ENCODE measurements around the gene KAZN.
A peak's percentile ranks its signal among the peaks of the same experiment; 100 is the strongest.
"Not testable (repeated sequence)": the region's sequence is repeated elsewhere in the genome, so short reads cannot be mapped to it uniquely, and the experiment has no call there.

Gene KAZN

GRCh38 chr1:15022048-15022447 is 423.6 kb downstream of the KAZN start:
- no peak for DNase-seq

- DNase-seq = no peak
Measured at GRCh38 chr1:15023205-15023604, 424.7 kb downstream of the KAZN start.

GRCh38 chr1:15023976-15024375 is 425.5 kb downstream of the KAZN start:
- no peak for DNase-seq

DNA sequence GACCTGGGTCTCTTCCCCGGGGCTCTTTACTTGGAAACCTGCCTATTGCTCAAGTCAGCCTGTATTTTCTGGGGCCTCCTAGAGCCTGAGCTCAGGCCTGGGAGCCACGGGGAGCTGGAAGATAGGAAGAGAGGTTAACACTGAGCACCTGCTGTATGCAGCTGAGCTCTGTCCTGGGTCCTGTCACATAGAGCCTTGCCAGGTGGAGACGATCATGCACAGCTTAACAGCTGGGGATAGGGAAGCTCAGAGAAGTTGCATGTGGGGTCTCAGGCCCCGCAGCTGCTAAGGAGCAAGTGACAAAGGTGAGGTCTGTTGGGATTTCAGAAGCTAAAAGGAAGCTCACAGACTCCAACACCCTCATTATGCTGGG is 427.6 kb downstream of the KAZN start:
- DNase-seq = no peak

DNA sequence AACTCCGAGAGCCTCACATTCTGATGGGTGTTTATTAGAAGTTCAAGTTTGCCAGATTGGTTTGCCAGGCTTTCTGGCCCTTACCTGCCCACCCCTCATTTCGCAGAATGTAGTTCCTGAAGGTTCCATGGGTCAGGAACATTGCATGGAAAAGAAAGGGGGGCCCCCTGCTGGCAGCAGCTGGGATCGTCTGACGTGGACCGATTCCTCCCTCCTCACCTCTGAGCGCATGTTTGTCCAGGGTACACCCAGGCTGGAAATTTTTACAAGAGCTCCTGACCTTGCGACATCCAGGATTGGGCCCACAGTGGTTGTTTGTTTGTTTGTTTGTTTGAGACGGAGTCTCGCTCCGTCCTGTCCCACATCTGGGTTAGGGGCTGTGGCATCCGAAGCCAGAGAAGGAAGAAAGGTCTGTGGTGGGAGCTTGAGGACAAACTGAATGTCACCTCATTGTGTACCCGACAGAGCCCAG is 429.1 kb downstream of the KAZN start:
- no peak for DNase-seq

GRCh38 chr1:15028102-15028501 is 429.6 kb downstream of the KAZN start:
- no peak for DNase-seq

GRCh38 chr1:15028616-15029015 is 430.1 kb downstream of the KAZN start:
- no peak for DNase-seq

- no peak for DNase-seq
Measured at GRCh38 chr1:15029036-15029435, 430.6 kb downstream of the KAZN start.

GRCh38 chr1:15029786-15030185 is 431.3 kb downstream of the KAZN start:
- no peak for DNase-seq

DNA sequence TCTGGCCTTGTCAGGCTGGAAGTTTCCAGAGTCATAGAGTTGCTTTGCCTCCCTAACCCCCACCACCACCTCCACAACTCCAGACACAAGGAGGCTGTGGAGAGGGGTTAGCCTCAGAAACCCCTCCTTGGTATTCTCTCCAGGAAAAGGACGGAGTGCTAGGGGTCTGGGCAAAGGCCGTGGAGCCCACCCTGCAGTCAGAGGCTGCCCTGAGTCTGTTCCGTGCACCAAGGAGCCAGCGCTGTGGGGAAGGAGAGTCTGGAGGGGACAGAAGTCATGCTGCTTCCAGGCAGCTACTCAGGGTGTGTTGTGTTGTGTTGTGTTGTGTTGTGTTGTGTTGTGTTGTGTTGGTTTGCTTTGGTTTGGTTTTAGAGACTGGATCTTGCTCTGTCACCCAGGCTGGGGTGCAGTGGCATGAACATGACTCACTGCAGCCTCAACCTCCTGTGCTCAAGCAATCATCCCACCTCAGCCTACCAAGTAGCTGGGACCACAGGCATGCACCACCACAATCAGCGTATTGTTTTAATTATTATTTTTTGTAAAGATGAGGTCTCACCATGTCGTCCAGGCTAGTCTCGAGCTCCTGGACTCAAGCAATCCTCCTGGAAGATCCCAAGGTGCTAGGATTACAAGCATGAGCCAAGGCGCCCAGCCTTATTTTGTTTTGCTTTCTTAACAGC is 432.9 kb downstream of the KAZN start:
- no peak for DNase-seq

DNA sequence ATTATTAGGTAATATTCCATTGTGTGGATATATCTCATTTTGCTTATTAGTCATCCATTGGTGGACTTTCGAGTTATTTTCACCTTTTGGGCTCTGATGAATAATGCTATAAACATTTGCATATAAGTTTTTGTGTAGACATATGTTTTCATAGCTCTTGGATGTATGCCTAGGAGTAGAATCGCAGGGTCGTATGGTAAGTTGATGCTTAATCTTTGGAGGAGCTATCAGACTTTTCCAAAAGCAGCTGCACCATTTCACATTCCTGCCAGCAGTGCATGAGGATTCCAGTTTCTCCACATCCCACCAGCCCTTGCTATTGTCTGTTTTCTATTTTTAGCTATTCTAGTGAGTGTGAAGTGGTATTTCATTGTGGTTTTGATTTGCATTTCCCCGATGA is 434.8 kb downstream of the KAZN start:
- DNase-seq = no peak

DNA sequence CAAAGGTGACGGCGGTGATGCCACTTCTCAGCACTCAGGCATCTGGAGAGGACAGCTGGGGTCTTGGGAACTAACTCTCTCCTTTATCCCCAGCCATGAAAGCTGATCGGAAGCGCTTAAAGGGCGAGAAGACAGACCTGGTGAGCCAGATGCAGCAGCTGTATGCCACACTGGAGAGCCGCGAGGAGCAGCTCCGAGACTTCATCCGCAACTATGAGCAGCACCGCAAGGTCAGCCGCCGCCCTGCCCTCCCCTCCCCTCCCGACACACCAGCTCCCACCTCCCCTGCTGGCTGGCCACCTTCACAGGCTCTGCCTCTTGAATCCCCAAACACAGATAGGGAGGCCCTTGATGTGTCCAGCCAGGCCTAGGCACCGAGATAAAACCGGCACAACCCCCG is 436.2 kb downstream of the KAZN start:
- no peak for DNase-seq

DNA sequence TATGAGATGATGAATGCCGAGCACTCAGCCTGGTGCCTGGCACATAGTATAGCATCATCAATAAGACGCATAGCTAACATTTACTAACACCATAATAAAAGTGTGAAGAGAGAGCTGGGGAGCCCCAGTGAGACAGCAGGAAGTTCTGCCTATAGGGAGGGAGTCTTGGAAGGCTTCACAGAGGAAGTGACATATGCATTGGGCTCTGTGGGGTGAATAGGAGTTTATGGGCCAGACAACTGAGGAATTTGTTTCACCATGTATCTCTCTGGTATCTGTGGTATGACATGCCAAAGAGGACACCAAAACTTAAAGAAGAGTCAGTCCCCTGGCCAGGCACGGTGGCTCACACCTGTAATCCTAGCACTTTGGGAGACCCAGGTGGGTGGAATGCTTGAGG is 436.8 kb downstream of the KAZN start:
- no peak for DNase-seq

GRCh38 chr1:15036101-15036500 is 437.6 kb downstream of the KAZN start:
- no peak for DNase-seq

- DNase-seq = peak in 1 of 6 experiments; percentile 10
Measured at GRCh38 chr1:15038232-15039016, 439.9 kb downstream of the KAZN start.

GRCh38 chr1:15039017-15039648 is 440.6 kb downstream of the KAZN start:
- no peak for DNase-seq

DNA sequence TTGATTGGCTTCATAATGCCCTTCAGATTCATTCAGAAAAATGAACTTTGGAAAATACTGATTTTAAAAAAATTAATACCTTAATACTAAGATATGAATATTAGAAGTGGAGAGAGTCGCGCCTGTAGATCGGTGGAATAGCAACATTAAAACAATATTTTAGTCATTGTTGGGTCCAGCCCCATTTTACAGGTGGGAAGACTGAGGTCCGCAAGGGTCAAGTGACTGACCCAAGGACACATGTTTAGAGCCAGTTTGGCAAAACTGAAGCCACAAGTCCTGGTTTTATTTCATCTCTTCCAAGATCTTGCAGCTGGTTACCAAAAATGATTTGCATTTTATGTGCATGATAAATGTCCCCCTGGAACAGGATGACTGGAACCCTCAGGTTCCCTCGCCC is 441.4 kb downstream of the KAZN start:
- no peak for DNase-seq

- DNase-seq = not testable (repeated sequence)
Measured at GRCh38 chr1:15040685-15041084, 442.2 kb downstream of the KAZN start.

GRCh38 chr1:15042866-15043265 is 444.4 kb downstream of the KAZN start:
- no peak for DNase-seq

DNA sequence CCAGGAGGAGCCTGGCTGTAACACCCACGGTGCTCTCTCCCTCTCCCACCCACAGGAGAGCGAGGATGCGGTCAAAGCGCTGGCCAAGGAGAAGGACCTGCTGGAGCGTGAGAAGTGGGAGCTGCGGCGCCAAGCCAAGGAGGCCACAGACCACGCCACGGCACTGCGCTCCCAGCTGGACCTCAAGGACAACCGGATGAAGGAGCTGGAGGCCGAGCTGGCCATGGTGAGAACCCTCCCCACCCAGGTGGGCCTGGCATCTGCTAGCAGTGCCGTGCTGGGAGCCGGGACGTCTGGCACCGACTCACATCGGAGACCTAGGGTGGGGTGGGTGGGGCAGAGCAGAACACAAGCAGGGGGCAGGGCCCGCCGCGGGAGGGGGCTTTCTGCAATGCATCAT is 445.4 kb downstream of the KAZN start:
- no peak for DNase-seq

DNA sequence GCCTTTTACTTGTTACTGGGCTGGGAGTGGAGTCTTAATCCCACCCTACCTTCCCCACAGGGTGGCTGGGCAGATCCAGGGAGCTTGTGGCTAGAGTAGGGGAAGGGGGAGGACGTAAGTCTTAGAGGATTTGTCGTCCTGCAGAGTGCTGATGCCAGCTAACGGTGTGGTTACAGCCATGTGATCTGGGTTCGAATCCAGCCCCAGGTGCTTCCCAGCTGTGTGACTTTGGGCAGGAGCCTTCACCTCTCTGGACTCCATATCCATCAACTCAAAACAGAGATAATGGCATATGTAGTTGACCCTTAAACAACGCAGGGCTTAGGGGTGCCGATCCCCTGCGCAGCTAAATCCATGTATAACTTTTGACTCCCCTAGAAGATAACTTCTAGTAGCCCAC is 446.6 kb downstream of the KAZN start:
- DNase-seq = no peak

DNA sequence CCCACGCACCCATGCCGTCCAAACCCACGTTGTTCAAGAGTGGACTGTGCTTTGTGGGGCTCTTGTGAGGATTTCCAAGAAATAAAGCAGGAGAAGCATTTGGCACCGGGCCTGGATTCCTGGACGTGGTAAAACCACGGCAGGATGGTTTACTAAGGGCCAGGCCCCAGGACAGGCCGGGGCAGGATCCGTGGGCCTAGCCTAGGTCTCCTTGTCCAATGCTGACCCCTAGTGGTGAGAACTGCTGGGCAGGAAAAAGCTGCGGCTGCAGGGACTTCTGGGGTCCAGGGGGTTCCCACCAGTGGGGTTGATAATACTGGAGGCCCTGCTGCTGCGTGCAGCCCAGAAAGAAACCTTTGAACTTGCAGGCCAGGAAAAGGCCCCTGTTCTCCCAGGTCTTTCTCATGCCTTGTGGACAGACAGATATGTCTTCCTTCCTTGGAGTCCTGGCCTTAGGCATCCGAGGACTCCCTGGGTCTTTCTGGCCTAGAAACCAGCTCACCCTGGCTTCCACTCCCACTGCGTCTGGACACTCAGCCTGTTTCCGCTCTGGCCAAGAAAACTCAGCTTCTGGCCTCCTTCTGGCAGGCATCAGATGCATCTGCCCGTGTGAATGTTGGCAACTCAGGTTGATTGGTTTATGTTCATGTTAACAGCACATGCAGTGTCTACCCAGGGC is 448.1 kb downstream of the KAZN start:
- peak in 5 of 6 experiments; percentile 8 to 55 (median 12) for DNase-seq

GRCh38 chr1:15047237-15047636 is 448.8 kb downstream of the KAZN start:
- no peak for DNase-seq

All from stimulated activated naive CD4-positive, alpha-beta T cell (primary cell).